GM23338 (cell line): ENCODE measurements around the gene RIN3.

Source experiments
- CREB1 ChIP-seq: fragments of 250-450 bp; sonication (Bioruptor Pico); IDR thresholded peaks from 2 replicates; pipeline ENCODE4 v1.5.0; 2020; ENCODE audit warnings: low read depth, mild to moderate bottlenecking, moderate library complexity
- EZH2 ChIP-seq: fragments of 200-600 bp; sonication (generic); IDR thresholded peaks from one replicate; pipeline ENCODE4 v1.8.0; 2017; ENCODE audit warnings: antibody characterized with exemption, mild to moderate bottlenecking, low read depth; ENCODE audit not compliant: unreplicated experiment
- EZH2phosphoT487 ChIP-seq: fragments of 200-600 bp; sonication (generic); IDR thresholded peaks from one replicate; pipeline ENCODE4 v1.8.1; 2018; ENCODE audit warnings: antibody characterized with exemption; ENCODE audit not compliant: unreplicated experiment
- JUNB ChIP-seq: IDR thresholded peaks from one replicate; pipeline ENCODE4 v1.6.1; 2016; ENCODE audit warnings: antibody characterized with exemption; ENCODE audit not compliant: unreplicated experiment
- POLR2AphosphoS5 ChIP-seq: IDR thresholded peaks from 2 replicates; pipeline ENCODE4 v1.6.1; 2016; ENCODE audit warnings: antibody characterized with exemption, low read depth
- TF ChIP-seq, protein P1 (sequence below), 2 experiments: fragments of 200-600 bp in 1 of 2; sonication (generic) in 1 of 2; conservative IDR thresholded peaks; 2 replicates each; pipeline versions ENCODE4 v1.5.1 to v1.6.1; 2016 to 2017; ENCODE audit warnings: antibody characterized with exemption in 2 of 2, low read depth in 2 of 2, mild to moderate bottlenecking in 2 of 2, moderate library complexity in 1 of 2
- TF ChIP-seq, protein P2 (sequence below): IDR thresholded peaks from one replicate; pipeline ENCODE4 v1.6.1; 2018; ENCODE audit warnings: antibody characterized with exemption; ENCODE audit not compliant: unreplicated experiment
- TF ChIP-seq, protein P3 (sequence below): fragments of 250-450 bp; sonication (Bioruptor Pico); IDR thresholded peaks from 2 replicates; pipeline ENCODE4 v1.5.0; 2020; ENCODE audit warnings: mild to moderate bottlenecking, moderate library complexity

- TF ChIP-seq, protein P1, sequence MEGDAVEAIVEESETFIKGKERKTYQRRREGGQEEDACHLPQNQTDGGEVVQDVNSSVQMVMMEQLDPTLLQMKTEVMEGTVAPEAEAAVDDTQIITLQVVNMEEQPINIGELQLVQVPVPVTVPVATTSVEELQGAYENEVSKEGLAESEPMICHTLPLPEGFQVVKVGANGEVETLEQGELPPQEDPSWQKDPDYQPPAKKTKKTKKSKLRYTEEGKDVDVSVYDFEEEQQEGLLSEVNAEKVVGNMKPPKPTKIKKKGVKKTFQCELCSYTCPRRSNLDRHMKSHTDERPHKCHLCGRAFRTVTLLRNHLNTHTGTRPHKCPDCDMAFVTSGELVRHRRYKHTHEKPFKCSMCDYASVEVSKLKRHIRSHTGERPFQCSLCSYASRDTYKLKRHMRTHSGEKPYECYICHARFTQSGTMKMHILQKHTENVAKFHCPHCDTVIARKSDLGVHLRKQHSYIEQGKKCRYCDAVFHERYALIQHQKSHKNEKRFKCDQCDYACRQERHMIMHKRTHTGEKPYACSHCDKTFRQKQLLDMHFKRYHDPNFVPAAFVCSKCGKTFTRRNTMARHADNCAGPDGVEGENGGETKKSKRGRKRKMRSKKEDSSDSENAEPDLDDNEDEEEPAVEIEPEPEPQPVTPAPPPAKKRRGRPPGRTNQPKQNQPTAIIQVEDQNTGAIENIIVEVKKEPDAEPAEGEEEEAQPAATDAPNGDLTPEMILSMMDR (conservative IDR thresholded peaks at IDR 0.05; ENCODE audit: low read depth in 2 of 2), result no peak
- TF ChIP-seq EZH2 (no peak), EZH2phosphoT487 (no peak), CREB1 (CRISPR knock-in tag) (no peak), POLR2AphosphoS5 (no peak), JUNB (no peak)
- TF ChIP-seq, protein P2, sequence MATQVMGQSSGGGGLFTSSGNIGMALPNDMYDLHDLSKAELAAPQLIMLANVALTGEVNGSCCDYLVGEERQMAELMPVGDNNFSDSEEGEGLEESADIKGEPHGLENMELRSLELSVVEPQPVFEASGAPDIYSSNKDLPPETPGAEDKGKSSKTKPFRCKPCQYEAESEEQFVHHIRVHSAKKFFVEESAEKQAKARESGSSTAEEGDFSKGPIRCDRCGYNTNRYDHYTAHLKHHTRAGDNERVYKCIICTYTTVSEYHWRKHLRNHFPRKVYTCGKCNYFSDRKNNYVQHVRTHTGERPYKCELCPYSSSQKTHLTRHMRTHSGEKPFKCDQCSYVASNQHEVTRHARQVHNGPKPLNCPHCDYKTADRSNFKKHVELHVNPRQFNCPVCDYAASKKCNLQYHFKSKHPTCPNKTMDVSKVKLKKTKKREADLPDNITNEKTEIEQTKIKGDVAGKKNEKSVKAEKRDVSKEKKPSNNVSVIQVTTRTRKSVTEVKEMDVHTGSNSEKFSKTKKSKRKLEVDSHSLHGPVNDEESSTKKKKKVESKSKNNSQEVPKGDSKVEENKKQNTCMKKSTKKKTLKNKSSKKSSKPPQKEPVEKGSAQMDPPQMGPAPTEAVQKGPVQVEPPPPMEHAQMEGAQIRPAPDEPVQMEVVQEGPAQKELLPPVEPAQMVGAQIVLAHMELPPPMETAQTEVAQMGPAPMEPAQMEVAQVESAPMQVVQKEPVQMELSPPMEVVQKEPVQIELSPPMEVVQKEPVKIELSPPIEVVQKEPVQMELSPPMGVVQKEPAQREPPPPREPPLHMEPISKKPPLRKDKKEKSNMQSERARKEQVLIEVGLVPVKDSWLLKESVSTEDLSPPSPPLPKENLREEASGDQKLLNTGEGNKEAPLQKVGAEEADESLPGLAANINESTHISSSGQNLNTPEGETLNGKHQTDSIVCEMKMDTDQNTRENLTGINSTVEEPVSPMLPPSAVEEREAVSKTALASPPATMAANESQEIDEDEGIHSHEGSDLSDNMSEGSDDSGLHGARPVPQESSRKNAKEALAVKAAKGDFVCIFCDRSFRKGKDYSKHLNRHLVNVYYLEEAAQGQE, result no peak
- TF ChIP-seq, protein P3, sequence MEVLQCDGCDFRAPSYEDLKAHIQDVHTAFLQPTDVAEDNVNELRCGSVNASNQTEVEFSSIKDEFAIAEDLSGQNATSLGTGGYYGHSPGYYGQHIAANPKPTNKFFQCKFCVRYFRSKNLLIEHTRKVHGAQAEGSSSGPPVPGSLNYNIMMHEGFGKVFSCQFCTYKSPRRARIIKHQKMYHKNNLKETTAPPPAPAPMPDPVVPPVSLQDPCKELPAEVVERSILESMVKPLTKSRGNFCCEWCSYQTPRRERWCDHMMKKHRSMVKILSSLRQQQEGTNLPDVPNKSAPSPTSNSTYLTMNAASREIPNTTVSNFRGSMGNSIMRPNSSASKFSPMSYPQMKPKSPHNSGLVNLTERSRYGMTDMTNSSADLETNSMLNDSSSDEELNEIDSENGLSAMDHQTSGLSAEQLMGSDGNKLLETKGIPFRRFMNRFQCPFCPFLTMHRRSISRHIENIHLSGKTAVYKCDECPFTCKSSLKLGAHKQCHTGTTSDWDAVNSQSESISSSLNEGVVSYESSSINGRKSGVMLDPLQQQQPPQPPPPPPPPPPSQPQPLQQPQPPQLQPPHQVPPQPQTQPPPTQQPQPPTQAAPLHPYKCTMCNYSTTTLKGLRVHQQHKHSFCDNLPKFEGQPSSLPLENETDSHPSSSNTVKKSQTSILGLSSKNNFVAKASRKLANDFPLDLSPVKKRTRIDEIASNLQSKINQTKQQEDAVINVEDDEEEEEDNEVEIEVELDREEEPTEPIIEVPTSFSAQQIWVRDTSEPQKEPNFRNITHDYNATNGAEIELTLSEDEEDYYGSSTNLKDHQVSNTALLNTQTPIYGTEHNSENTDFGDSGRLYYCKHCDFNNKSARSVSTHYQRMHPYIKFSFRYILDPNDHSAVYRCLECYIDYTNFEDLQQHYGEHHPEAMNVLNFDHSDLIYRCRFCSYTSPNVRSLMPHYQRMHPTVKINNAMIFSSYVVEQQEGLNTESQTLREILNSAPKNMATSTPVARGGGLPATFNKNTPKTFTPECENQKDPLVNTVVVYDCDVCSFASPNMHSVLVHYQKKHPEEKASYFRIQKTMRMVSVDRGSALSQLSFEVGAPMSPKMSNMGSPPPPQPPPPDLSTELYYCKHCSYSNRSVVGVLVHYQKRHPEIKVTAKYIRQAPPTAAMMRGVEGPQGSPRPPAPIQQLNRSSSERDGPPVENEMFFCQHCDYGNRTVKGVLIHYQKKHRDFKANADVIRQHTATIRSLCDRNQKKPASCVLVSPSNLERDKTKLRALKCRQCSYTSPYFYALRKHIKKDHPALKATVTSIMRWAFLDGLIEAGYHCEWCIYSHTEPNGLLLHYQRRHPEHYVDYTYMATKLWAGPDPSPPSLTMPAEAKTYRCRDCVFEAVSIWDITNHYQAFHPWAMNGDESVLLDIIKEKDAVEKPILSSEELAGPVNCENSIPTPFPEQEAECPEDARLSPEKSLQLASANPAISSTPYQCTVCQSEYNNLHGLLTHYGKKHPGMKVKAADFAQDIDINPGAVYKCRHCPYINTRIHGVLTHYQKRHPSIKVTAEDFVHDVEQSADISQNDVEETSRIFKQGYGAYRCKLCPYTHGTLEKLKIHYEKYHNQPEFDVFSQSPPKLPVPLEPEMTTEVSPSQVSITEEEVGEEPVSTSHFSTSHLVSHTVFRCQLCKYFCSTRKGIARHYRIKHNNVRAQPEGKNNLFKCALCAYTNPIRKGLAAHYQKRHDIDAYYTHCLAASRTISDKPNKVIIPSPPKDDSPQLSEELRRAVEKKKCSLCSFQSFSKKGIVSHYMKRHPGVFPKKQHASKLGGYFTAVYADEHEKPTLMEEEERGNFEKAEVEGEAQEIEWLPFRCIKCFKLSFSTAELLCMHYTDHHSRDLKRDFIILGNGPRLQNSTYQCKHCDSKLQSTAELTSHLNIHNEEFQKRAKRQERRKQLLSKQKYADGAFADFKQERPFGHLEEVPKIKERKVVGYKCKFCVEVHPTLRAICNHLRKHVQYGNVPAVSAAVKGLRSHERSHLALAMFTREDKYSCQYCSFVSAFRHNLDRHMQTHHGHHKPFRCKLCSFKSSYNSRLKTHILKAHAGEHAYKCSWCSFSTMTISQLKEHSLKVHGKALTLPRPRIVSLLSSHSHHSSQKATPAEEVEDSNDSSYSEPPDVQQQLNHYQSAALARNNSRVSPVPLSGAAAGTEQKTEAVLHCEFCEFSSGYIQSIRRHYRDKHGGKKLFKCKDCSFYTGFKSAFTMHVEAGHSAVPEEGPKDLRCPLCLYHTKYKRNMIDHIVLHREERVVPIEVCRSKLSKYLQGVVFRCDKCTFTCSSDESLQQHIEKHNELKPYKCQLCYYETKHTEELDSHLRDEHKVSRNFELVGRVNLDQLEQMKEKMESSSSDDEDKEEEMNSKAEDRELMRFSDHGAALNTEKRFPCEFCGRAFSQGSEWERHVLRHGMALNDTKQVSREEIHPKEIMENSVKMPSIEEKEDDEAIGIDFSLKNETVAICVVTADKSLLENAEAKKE (CRISPR knock-in tag), result no peak
Measured at GRCh38 chr14:92733007-92733406, 219.4 kb downstream of the RIN3 start.
